Bronchial epithelial cell (primary cell): ENCODE data around the gene GALNT18. TPM values are rescaled to one million over a fixed set of nuclear protein-coding genes. Genes with fewer than 3 reads are reported as not detected.
A peak's percentile ranks its signal among the peaks of the same experiment; 100 is the strongest.

Experiments
- DNase-seq: peaks from one replicate; pipeline ENCODE4 v3.0.0-alpha.2; 2010; ENCODE audit warnings: low read depth
- FAIRE-seq: peaks from 2 replicates; lab custom pipeline; 2011; peaks lifted over from hg19 to GRCh38; lab: Jason Lieb, UNC
- H3K27me3 ChIP-seq: 2 replicates; pipeline ENCODE4 v1.5.1; 2011; ENCODE audit warnings: low read length; ENCODE audit not compliant: control insufficient read depth, insufficient read depth
- H3K36me3 ChIP-seq: 2 replicates; pipeline ENCODE4 v1.5.1; 2011; ENCODE audit warnings: low read length; ENCODE audit not compliant: control insufficient read depth, insufficient read depth
- H3K4me3 ChIP-seq: 2 replicates; pipeline ENCODE4 v1.5.1; 2011; ENCODE audit warnings: mild to moderate bottlenecking, low read depth, low read length, control low read depth
- CTCF ChIP-seq: IDR thresholded peaks from 2 replicates; pipeline ENCODE4 v1.5.1; 2011; ENCODE audit warnings: mild to moderate bottlenecking, moderate library complexity, low read length, control low read depth, inconsistent platforms; ENCODE audit not compliant: insufficient read depth, severe bottlenecking
- total RNA-seq: library from RNA; depleted of rRNA; stranded (reverse); fragments of >200 nt; gene quantifications from 2 replicates; pipeline ENCODE4 v1.2.1, GENCODE V29; 2014

Gene GALNT18
- total RNA-seq, 1 donor from 2014 or later = 26.1 TPM

- TF ChIP-seq CTCF = no peak
- no peaks in the 10 kb centered on the region for H3K36me3 ChIP-seq
- no peak for FAIRE-seq
- no peak overlapping the region for H3K4me3 ChIP-seq
- H3K27me3 ChIP-seq = no peaks in the 10 kb centered on the region
- DNase-seq = no peak
Observed at GRCh38 chr11:11304550-11304949, 317.3 kb downstream of the GALNT18 start.

GRCh38 chr11:11302565-11302964 lies 319.2 kb downstream of the GALNT18 start:
- peak; percentile 79 for FAIRE-seq
- H3K27me3 ChIP-seq = no peaks in the 10 kb centered on the region
- DNase-seq = no peak
- TF ChIP-seq CTCF = no peak
- no peak overlapping the region for H3K4me3 ChIP-seq
- no peaks in the 10 kb centered on the region for H3K36me3 ChIP-seq

- DNase-seq = no peak
- Histone ChIP-seq H3K4me3 (no peak overlapping the region), H3K27me3 (no peaks in the 10 kb centered on the region), H3K36me3 (no peaks in the 10 kb centered on the region)
- no peak for TF ChIP-seq CTCF
- no peak for FAIRE-seq
Observed at GRCh38 chr11:11301212-11301611, 320.6 kb downstream of the GALNT18 start.

- no peaks in the 10 kb centered on the region for H3K27me3 ChIP-seq
- no peak overlapping the region for H3K4me3 ChIP-seq
- peak; percentile 7 for FAIRE-seq
- no peaks in the 10 kb centered on the region for H3K36me3 ChIP-seq
- peak; percentile 48 for DNase-seq
- TF ChIP-seq CTCF = no peak
Observed at GRCh38 chr11:11297578-11297977, 324.2 kb downstream of the GALNT18 start.

- no peak for TF ChIP-seq CTCF
- FAIRE-seq (peak; percentile 43), DNase-seq (no peak)
- Histone ChIP-seq H3K4me3 (no peak overlapping the region), H3K27me3 (no peaks in the 10 kb centered on the region), H3K36me3 (no peaks in the 10 kb centered on the region)
Observed at GRCh38 chr11:11296434-11296833, 325.4 kb downstream of the GALNT18 start.

- H3K4me3 ChIP-seq = no peak overlapping the region
- no peaks in the 10 kb centered on the region for H3K36me3 ChIP-seq
- FAIRE-seq (no peak), DNase-seq (no peak)
- no peak for TF ChIP-seq CTCF
- H3K27me3 ChIP-seq = no peaks in the 10 kb centered on the region
Observed at GRCh38 chr11:11294551-11294855, 327.3 kb downstream of the GALNT18 start.
